Breast epithelium (tissue), 3 donors: ENCODE results near the gene RPRD2.

Experiments used
- POLR2A ChIP-seq: fragments of 450-650 bp; IDR thresholded peaks from one replicate; pipeline ENCODE4 v1.6.1; 2016; ENCODE audit warnings: antibody characterized with exemption, mild to moderate bottlenecking, moderate library complexity
- POLR2AphosphoS5 ChIP-seq, 3 donors: sonication (generic); formaldehyde crosslinking; IDR thresholded peaks; one replicate each; pipeline ENCODE4 v1.6.1; 2017; ENCODE audit warnings: antibody characterized with exemption in 3 of 3
- TF ChIP-seq, protein P1 (sequence below), 3 donors: fragments of 450-650 bp; IDR thresholded peaks; one replicate each; pipeline ENCODE4 v1.5.1; 2016 to 2017; ENCODE audit warnings: antibody characterized with exemption in 3 of 3, mild to moderate bottlenecking in 3 of 3, moderate library complexity in 3 of 3

DNA sequence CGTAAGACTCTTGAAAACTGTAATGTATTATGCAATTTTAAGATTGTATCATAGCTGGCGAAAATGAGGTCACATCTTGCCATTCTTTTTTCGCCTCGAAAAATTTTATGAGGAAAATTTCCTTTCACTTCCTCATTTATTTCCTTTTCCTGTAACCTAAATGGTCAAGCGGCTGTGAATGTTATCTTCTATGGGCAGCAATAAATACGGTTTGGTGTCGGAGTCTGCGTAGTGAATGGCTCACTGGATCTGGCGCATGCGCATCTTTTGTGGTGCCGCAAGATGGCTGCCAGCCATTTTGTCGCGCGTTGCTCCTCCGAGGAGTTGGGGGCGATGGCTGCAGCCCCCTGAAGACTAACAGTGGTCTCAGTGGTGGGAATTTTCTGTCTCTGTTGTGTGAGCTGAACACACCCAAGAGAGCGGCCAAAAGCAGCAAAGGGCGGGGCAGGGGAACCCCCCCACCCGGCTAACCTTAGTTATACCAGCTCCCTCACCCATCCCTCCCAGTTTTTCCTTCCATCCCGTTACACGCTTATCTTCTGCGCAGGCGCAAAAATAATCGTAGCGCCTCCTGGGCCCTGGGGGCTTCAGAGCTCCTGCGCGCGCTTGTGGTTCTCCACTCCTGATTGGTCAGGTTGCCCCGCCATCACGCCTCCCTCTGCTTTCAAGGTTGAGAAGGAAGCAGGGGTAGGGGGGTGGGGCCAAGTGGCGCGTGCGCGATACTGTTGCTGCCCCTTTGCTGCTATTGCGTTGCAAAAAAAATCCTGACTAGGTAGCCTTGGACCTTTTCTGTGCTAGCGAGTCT lies at the start of gene RPRD2:
- TF ChIP-seq, protein P1, sequence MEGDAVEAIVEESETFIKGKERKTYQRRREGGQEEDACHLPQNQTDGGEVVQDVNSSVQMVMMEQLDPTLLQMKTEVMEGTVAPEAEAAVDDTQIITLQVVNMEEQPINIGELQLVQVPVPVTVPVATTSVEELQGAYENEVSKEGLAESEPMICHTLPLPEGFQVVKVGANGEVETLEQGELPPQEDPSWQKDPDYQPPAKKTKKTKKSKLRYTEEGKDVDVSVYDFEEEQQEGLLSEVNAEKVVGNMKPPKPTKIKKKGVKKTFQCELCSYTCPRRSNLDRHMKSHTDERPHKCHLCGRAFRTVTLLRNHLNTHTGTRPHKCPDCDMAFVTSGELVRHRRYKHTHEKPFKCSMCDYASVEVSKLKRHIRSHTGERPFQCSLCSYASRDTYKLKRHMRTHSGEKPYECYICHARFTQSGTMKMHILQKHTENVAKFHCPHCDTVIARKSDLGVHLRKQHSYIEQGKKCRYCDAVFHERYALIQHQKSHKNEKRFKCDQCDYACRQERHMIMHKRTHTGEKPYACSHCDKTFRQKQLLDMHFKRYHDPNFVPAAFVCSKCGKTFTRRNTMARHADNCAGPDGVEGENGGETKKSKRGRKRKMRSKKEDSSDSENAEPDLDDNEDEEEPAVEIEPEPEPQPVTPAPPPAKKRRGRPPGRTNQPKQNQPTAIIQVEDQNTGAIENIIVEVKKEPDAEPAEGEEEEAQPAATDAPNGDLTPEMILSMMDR (IDR thresholded peaks at IDR 0.05), result peak in 1 of 3 donors; percentile 15
- TF ChIP-seq POLR2AphosphoS5 (IDR thresholded peaks at IDR 0.05) (peak; percentile 69 to 82 (median 79)), POLR2A (no peak)
